Left hindlimb (tissue), 1 donor: ENCODE results near the gene COL1A1.

Experiments used
- DNase-seq: peaks from one replicate; pipeline ENCODE4 v3.0.0-alpha.2; 2018

The COL1A1 gene

GRCh38 chr17:50141026-50141744 is 60.2 kb downstream of the COL1A1 start:
- DNase-seq, result no peak

GRCh38 chr17:50139950-50140885 is 61.2 kb downstream of the COL1A1 start:
- DNase-seq, result peak; percentile 82

- DNase-seq, result no peak
Observed at GRCh38 chr17:50139185-50139783, 62.1 kb downstream of the COL1A1 start.

- DNase-seq, result no peak
Observed at GRCh38 chr17:50137042-50137441, 64.4 kb downstream of the COL1A1 start.

- DNase-seq, result no peak
Observed at GRCh38 chr17:50136096-50136687, 65.2 kb downstream of the COL1A1 start.

- DNase-seq, result no peak
Observed at GRCh38 chr17:50135316-50136095, 65.9 kb downstream of the COL1A1 start.

GRCh38 chr17:50134206-50135110 is 67.0 kb downstream of the COL1A1 start:
- no peak for DNase-seq

GRCh38 chr17:50133769-50134099 is 67.7 kb downstream of the COL1A1 start:
- DNase-seq, result no peak
